Activated T-cell treated with anti-CD3 and anti-CD28 coated beads, Interleukin-2, amount 50 U/mL, for 1 hour (primary cell): Measurements from ENCODE around the gene DGKI.

ENCODE experiments used
- DNase-seq: peaks from one replicate; pipeline ENCODE4 v3.0.0-alpha.2; 2020

DGKI gene

DNA sequence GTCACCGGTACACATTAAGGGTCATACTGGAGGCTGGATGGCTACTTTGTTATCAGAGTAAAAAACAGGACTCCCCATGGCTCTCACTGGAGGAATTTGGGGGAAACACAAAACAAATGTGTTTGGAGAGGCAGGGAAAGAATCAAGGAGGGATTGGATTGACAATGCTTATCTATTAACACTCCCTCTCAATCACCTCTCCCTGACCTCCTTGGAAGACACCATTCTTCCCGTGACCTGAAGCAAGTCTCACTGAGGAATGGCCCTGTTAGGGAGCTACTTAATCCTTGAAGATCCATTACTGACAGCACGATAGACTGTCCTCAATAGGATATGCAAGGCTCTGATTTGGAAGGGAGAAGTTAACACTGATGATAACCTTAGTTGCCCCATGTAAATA is 261.2 kb downstream of the DGKI start:
- no peak for DNase-seq

DNA sequence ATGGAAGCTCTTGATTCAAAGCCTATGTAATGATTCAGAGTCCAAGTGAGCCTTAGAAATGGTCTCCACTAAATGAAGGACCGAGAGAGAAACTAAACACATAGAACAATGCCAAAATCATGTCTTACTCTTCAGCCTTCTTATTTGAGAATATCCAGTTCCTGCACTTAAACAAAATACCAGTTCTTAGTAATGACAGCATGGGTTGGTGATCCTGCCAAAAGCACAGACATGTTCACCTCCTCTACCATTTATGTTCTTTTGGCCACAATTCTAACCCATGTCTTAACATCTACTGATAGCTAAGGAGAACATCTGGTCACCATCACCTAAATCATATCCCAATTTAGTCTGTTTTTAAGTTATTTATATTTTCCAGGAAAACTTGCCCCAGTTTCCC is 263.6 kb downstream of the DGKI start:
- no peak for DNase-seq

DNA sequence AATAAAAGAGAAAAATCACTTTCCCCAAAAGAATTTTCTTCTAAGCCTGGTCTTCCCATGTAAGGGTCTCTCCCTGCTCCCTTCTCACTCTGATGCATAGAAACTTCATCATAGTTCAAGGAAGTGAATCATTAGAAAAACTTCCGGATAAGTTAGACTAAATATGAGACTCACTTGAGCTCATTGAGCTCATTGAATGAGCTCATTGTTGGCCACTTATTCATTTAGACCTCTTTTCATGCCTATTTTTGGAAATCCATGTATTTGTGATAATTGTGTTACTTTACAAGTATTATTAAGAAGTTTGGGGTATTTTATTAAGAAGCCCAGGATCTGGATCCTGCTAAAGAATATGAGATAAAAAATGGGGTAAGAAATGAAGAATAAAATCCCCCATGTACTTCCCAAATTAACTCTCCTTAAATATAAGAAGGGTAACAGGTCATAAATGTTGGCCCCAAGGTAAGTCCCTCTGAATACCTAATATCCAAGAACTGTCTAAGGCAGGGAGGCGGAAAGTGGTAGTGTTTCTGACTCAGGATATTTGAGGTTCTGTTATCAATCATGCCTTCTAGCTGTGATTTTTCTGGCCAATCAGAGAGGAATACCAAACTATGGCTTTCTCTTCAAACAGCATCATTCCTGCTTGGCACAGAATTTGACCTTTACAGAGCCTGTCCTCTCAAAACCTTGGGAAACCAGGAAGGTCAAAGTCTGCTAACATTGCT is 266.7 kb downstream of the DGKI start:
- DNase-seq = no peak

DNA sequence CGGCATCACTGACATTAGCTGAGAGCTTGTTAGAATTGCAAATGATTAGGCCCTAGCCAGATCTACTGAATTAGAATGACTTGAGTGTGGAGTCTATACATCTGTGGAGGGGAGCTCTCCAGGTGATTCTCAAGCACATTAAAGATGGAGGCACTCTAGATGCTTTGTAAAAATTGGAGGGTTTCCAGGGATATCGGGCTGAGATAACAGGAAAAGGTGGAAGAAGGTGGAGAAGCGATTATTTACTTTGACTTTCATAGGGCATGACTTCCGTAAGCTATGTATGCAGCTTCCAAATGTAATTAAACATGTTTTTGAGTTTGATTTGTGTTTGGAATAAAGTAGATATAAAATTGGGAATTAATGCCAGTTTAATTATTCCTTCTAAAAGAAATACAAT is 268.2 kb downstream of the DGKI start:
- no peak for DNase-seq

- DNase-seq = no peak
Measured at GRCh38 chr7:137577184-137577583, 269.6 kb downstream of the DGKI start.

- DNase-seq = no peak
Measured at GRCh38 chr7:137576481-137576880, 270.3 kb downstream of the DGKI start.

DNA sequence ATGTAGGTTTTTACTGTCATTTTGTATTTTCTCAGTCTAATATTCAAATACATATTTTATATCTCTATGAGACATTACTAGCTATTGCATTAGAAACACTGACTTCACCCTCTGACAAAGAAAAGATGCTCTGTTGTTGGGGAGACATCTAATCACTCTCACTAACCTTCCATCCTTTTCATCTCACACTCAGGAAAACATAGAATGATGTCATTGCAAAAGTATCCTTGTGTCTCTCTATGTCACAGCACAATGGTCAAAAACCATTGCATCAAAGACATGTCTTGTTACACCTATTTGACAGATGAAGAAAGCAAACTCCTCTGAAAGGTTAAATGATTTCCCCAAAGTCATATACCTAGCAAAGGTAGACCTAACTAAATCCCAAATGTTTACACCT is 272.0 kb downstream of the DGKI start:
- no peak for DNase-seq

DNA sequence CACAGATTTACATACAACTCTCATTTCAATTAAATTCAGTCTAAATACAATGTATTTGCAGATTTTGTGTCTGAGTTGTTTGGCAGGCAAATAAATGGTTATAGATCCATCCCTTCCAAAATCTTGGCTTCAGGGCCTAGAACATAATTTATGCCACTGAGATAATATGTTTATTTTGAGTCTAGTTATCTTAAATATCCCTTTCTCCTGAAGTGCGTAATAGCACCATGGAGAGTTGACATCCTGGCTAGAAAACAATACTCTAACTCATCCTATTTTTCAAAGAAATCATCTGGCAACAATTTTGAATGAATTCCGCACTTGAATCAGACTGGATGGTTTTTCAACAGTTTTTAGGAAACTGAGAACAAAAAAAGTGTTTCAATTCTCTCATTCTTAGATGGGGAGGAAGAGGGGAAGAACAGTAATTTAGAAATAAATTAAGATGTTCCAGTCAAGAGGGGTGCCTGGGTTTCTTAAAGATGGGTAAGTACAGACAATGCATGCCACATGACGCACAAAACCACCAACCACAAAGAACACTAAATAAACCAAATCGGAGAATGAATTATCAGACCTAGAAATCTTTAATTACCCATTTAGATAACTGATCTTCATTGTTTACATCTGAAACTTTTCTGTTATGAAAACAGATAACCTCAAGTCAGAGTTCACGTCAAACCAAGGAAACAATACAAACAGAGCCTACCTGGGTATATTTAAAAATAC is 274.6 kb downstream of the DGKI start:
- DNase-seq = no peak

DNA sequence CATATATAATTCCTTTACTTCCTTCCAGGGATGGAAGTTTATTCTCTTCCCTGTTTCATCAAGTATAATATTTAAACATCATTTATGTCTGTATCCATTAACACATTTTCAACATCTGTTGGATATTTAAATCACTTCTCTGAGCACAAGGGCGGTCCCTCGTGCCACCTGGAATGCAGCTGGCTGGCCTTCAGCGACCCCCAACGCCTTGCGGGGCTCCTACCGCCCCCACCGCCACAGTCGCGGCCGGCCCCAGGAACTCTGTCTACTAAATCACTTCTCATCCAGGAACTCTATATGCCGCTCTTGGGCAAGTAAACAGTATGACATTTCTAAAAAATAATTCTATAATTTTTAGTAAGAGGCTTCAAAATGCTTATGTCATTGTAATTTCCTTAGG is 282.1 kb downstream of the DGKI start:
- DNase-seq = no peak

- no peak for DNase-seq
Measured at GRCh38 chr7:137563981-137564380, 282.8 kb downstream of the DGKI start.

- no peak for DNase-seq
Measured at GRCh38 chr7:137547485-137547884, 299.3 kb downstream of the DGKI start.

- no peak for DNase-seq
Measured at GRCh38 chr7:137546671-137547070, 300.1 kb downstream of the DGKI start.

- no peak for DNase-seq
Measured at GRCh38 chr7:137546009-137546408, 300.8 kb downstream of the DGKI start.

- no peak for DNase-seq
Measured at GRCh38 chr7:137545059-137545716, 301.6 kb downstream of the DGKI start.

- no peak for DNase-seq
Measured at GRCh38 chr7:137544453-137545058, 302.2 kb downstream of the DGKI start.

GRCh38 chr7:137539111-137539715 is 307.6 kb downstream of the DGKI start:
- no peak for DNase-seq

DNA sequence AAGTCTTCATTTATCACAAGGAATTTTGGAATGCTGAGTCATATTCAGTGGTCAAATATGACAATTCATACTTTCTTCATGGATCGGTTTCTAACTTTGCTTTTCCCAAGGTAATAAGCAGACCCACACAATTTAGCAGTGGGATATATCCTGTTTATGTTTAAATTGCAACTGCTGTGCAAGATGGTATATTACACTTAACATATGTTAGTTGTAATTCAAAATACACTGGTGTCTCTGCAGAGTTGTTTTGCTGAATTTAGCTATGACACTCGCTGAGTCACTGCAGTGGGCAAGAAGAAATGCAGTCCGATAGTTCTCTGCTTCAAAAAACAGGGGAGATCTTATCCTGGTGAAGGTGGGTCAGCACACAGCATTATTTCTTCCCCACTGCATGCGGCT is 308.4 kb downstream of the DGKI start:
- no peak for DNase-seq

DNA sequence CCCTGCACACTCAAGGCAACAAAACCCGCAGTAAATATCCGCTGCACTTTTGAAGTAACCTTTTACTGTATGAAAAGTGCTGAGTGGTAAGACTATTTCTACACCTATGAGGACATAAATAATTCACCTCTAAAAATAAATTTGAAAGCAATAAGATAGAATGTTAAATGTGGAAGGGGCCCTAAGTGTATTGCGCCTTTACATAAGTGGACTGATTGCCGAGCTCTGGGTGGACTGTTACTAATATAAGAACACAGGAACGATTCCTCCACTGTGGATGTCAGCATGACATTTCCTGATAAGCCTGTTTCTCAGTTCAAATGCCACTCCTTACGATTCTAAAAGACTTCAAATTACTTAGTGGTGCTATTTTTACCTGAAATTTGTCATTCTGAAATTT is 311.2 kb downstream of the DGKI start:
- no peak for DNase-seq

- no peak for DNase-seq
Measured at GRCh38 chr7:137531671-137532070, 315.1 kb downstream of the DGKI start.

DNA sequence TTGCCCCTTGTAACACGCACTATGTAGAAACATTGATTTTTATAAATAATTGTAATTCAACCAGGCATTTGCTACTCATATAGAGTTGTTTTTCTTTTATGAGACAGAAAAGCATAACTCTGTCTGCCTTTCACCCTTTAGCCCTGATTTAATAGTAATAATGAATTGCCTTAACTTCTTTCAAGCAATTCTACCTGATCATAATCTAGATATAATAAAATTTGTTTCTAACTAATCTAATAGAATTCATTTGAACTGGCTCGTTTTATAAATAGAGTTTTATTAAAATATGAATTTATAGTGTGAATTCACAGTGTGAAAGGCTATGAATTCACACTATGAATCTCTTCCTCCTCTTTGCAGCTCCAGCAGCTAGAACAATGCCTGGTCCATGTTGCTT is 319.1 kb downstream of the DGKI start:
- DNase-seq = no peak

DNA sequence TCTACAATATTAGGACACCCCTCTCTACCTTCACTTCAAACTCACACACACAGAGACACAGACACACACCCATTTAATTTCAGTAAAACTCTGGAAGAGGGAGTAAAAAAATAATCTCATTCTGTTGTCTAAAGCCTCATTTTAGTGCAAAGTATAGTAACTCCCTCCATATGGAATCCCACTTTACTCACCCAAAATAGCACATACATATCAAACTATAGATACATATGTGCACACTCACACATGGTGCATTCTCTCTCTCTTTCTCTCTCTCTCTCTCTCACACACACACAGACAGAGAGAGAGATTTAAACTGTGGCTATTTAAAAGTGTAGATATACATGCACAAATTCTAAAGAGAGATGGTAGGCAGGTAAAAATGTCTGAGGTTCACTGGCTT is 323.6 kb downstream of the DGKI start:
- no peak for DNase-seq

GRCh38 chr7:137521451-137521850 is 325.3 kb downstream of the DGKI start:
- no peak for DNase-seq

DNA sequence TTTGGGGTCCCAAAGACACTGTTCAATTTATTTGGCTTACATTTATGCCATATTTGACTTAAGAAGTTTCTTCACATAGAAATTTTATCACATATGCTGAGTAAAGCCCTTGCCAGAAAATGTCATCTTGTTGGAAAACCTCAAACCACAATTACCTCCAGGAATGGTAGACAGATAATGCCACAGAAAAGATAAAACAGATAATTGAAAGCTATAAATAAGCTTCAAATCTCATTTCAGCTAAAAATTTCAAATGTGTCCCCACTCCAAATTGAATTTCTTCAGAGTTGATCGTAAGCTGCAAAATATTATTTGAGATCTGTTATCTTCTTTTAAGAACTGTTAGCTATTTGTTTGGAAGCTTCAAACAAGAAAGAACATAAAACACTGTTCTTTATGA is 326.8 kb downstream of the DGKI start:
- no peak for DNase-seq
